ENCODE data around the gene CTF1. TPM values are rescaled to one million over a fixed set of nuclear protein-coding genes. Genes with fewer than 3 reads are reported as not detected.
"Not testable (repeated sequence)": the region's sequence is repeated elsewhere in the genome, so short reads cannot be mapped to it uniquely, and the experiment has no call there.

The CTF1 gene
- total RNA-seq, 2 experiments from 2014 or later: 0.22 to 0.43 TPM

DNA sequence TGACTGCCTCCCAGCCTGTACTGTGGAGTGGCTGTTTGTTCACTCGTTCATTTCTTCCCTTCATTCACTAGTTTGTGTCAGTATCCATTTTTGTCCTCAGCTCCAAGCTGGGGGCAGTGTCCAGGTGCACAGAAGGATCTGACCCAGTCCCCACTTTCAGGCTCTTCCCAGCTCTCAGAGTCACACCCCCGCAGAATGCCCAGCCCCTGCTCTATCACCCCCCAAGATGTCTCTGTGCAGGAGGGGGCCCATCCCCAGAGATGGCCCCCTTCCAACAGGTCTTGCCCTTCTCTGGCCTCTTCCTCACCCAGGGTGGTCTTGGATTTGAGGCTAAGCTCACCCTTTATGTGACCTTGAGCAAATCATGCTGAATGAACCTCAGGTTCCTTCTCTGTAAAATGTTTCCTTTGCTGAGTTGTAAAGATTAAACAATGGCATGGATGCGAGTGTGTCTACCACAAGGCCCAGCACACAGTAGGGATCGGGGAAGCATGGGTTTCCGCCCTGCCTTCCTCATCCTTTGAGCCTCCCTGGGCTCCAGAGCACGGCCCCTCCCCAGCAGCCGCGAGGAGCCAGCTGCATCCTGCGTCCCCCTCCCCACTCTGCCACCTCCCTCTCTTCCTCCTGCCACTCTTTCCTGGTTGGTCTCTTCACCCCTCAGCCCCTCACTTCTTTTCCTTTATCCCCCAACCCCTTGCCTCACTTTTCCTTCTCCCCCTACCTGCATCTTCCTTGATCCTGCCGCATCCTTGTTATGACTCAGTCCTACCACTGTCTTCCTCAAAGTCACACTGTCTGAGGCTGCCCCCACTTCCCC lies 29.8 kb downstream of the CTF1 start:
- intact Hi-C loops (cut with micrococcal nuclease): loop anchor here (10.0 kb wide), 1 partner anchor 551 kb away; the partner anchor contains the start of genes MYL11 and TBC1D10B
- ChIA-PET POLR2A (no interaction called here), CTCF (interaction anchor here (1.5 to 1.9 kb wide), 2 partner anchors 16 to 82 kb away, joined by 4 to 7 read pairs; no protein-coding TSS in a partner anchor)
- Mint-ChIP-seq H3K9me3 (no peaks in the 10 kb centered on the region), H3K27me3 (no peaks in the 10 kb centered on the region), H3K4me1 (ENCODE audit: low read depth) (peaks cover 10% of the 10 kb centered on the region), H3K27ac (no peak overlapping the region), H3K4me3 (no peak overlapping the region), H3K36me3 (peaks cover 4% of the 10 kb centered on the region)
- no peak for DNase-seq

DNA sequence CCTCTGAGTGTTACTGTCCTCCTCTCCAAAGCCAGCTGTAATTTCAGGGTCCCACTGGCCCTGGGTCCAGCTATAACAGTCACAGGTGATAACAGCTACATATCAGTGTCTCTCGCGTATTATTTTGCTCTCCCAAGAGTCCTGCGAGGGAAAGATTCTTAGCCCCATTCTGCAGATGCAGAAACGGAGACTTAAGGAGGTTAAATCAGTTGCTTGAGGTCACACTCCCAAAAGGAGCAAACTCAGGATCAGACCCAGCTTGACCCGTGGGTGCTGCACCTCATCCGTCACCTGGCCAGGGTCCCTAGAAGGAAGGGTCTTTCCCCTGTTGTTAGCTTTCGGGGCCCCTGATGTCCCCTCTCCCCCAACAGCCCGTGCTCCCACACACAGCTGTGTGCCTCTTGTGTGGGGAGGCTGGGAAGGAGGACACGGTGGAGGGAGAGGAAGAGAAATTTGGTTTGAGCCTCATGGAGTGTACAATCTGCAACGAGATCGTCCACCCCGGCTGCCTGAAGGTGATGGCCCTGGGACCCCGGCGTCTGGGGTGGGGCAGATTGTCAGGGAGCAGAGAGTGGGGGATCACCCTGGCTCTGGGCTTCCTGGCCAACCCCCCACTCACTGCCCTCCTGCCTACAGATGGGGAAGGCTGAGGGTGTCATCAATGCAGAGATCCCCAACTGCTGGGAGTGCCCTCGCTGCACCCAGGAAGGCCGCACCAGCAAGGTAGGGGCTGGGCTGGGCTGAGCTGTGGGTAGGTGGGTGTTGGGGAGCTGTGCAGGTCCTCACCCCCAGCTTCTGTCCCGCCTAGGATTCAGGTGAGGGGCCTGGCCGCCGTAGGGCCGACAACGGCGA lies 30.7 kb downstream of the CTF1 start:
- H3K27me3 Mint-ChIP-seq: no peaks in the 10 kb centered on the region
- peaks cover 5% of the 10 kb centered on the region for H3K36me3 Mint-ChIP-seq
- ChIA-PET POLR2A (no interaction called here), CTCF (interaction anchor here (0.7 to 1.9 kb wide), 4 partner anchors 13 to 83 kb away, joined by 3 to 7 read pairs (median 4); no protein-coding TSS in a partner anchor)
- no peak overlapping the region for H3K4me3 Mint-ChIP-seq
- H3K9me3 Mint-ChIP-seq: no peaks in the 10 kb centered on the region
- H3K4me1 Mint-ChIP-seq (ENCODE audit: low read depth): peaks cover 10% of the 10 kb centered on the region
- H3K27ac Mint-ChIP-seq: no peak overlapping the region
- DNase-seq: no peak
- intact Hi-C loops (cut with micrococcal nuclease): loop anchor here (10.0 kb wide), 1 partner anchor 552 kb away; the partner anchor contains the start of genes MYL11 and TBC1D10B

DNA sequence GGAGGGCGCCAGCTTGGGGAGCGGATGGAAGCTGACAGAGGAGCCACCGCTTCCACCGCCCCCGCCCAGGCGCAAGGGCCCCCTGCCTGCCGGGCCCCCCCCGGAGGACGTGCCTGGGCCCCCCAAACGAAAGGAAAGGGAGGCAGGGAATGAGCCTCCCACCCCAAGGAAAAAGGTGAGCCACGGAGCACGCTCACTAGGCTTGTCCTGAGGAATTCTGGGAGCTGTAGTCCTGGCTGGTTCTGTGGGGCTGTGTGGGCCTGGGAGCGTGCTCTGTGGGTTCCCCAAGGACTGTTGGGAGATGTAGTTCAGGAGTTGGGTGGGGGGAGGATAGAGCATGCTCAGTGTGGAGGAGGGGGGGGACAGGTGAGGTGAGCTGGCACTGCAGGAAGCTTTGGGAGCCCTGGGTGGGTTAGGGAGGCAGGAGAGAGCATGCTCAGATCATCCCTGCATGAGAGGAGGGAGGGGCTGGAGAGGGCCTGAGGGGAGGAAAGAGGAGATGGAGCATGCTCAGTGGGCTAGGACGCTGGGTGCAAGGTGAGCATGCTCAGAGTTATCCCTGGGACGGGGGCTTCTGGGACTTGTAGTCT lies 31.5 kb downstream of the CTF1 start:
- H3K27ac Mint-ChIP-seq: no peak overlapping the region
- no peaks in the 10 kb centered on the region for H3K9me3 Mint-ChIP-seq
- H3K4me3 Mint-ChIP-seq: no peak overlapping the region
- CTCF ChIA-PET: interaction anchor here (0.7 to 0.8 kb wide), 2 partner anchors 13 to 26 kb away, joined by 3 read pairs; no protein-coding TSS in a partner anchor
- no peaks in the 10 kb centered on the region for H3K27me3 Mint-ChIP-seq
- peaks cover 9% of the 10 kb centered on the region for H3K36me3 Mint-ChIP-seq
- peaks cover 10% of the 10 kb centered on the region for H3K4me1 Mint-ChIP-seq (ENCODE audit: low read depth)
- POLR2A ChIA-PET: no interaction called here
- DNase-seq: peak; percentile 46
- intact Hi-C loops (cut with micrococcal nuclease): loop anchor here (10.0 kb wide), 1 partner anchor 553 kb away; the partner anchor contains the start of genes MYL11 and TBC1D10B

DNA sequence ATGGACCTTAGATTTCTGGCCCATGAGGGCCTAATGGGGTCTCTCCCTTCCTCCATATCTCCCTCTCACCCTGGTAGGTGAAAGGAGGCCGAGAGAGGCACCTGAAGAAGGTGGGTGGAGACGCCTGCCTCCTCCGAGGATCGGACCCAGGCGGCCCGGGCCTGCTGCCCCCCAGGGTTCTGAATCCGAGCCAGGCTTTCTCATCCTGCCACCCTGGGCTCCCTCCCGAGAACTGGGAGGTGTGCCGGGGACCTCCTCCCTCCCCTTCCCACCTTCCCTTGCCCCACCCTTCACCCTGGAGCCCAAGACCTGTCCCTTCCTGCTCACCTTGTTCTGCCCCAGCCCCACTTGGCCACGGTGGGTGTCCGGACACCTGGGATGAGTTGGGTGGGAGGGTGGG lies 32.0 kb downstream of the CTF1 start:
- no peaks in the 10 kb centered on the region for H3K9me3 Mint-ChIP-seq
- DNase-seq: no peak
- intact Hi-C loops (cut with micrococcal nuclease): loop anchor here (10.0 kb wide), 1 partner anchor 554 kb away; the partner anchor contains the start of genes MYL11 and TBC1D10B
- ChIA-PET CTCF (interaction anchor here (1.0 kb wide), 1 partner anchor 25 kb away, joined by 3 read pairs; no protein-coding TSS in a partner anchor), POLR2A (no interaction called here)
- H3K4me1 Mint-ChIP-seq (ENCODE audit: low read depth): peaks cover 10% of the 10 kb centered on the region
- no peaks in the 10 kb centered on the region for H3K27me3 Mint-ChIP-seq
- no peak overlapping the region for H3K27ac Mint-ChIP-seq
- no peak overlapping the region for H3K4me3 Mint-ChIP-seq
- peaks cover 9% of the 10 kb centered on the region for H3K36me3 Mint-ChIP-seq

DNA sequence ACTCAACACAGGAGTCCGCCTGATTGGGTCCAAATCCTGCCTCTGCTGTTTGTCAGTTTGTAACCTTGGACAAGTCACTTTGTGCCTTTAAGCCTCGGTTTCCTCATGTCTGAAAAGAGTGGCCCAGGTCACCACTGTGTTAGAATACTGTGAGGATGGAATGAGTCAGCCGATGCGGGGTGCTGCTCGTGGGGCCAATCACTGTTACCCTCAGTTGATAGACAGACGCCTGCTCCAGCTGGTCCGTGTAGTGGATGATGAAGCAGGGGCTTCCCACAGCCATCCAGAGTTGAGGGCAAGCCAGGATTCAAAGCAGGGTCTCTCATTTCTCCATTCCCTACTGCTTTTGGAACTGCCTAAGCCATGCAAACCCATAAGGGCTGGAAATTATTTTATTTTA lies 32.8 kb downstream of the CTF1 start:
- Mint-ChIP-seq H3K27me3 (no peaks in the 10 kb centered on the region), H3K4me1 (ENCODE audit: low read depth) (peaks cover 10% of the 10 kb centered on the region)
- DNase-seq: no peak

DNA sequence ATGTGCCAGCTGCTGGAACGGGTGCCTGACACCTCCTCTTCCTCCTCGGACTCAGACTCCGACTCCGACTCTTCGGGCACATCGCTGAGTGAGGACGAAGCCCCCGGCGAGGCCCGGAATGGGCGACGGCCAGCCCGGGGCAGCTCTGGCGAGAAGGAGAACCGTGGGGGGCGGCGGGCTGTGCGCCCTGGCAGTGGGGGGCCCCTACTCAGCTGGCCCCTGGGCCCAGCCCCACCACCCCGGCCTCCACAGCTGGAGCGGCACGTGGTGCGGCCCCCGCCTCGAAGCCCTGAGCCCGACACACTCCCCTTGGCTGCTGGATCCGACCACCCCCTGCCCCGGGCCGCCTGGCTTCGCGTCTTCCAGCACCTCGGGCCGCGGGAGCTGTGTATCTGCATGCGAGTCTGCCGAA lies 33.8 kb downstream of the CTF1 start:
- Mint-ChIP-seq H3K4me1 (ENCODE audit: low read depth) (peaks cover 14% of the 10 kb centered on the region), H3K9me3 (no peaks in the 10 kb centered on the region), H3K27ac (no peak overlapping the region), H3K27me3 (no peaks in the 10 kb centered on the region), H3K4me3 (no peak overlapping the region), H3K36me3 (peaks cover 9% of the 10 kb centered on the region)
- intact Hi-C loops (cut with micrococcal nuclease): no loop called here
- POLR2A ChIA-PET: no interaction called here
- no peak for DNase-seq
- CTCF ChIA-PET: interaction anchor here (1.3 kb wide), 1 partner anchor 11 kb away, joined by 5 read pairs; no protein-coding TSS in a partner anchor

More for the DNA sequence above, 32.8 kb downstream of the CTF1 start:
- no peaks in the 10 kb centered on the region for H3K9me3 Mint-ChIP-seq
- intact Hi-C loops (cut with micrococcal nuclease): loop anchor here (10.0 kb wide), 1 partner anchor 554 kb away; the partner anchor contains the start of genes MYL11 and TBC1D10B
- ChIA-PET POLR2A (no interaction called here), CTCF (interaction anchor here (1.0 kb wide), 1 partner anchor 25 kb away, joined by 3 read pairs; no protein-coding TSS in a partner anchor)
- H3K36me3 Mint-ChIP-seq: peaks cover 9% of the 10 kb centered on the region
- H3K27ac Mint-ChIP-seq: no peak overlapping the region
- no peak overlapping the region for H3K4me3 Mint-ChIP-seq

DNA sequence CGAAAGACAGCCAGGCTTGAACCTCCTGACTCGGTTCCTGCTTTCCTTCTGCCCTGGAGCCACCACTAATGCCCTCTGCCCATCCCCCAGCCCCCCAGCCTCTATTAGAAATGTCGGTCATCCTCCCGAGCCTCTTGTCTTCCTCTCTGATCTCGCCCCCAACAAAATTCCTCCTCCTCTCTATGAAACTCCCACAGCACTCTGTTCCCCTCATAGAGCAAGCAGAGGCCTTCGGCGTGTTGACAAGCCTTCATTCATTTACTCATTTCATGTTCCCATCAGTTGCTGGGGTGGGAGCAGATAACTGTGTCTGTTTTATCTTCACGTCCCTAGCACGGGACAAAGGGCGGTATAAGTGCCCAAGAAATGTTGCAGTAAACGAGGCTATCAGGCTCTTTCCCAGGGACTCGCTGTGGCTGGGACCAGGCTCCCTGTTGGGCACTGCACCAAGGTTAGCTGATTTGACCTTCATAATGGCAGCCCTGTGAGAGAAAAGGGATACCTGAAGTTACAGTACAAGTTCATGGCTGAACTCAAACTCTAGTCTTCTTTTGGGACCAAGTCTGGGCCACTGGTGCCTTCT lies 34.7 kb downstream of the CTF1 start:
- DNase-seq: no peak
- Mint-ChIP-seq H3K27me3 (no peaks in the 10 kb centered on the region), H3K36me3 (peaks cover 7% of the 10 kb centered on the region), H3K4me3 (no peak overlapping the region), H3K4me1 (ENCODE audit: low read depth) (peaks cover 12% of the 10 kb centered on the region), H3K27ac (no peak overlapping the region), H3K9me3 (no peaks in the 10 kb centered on the region)
- CTCF ChIA-PET: interaction anchor here (1.7 kb wide), 1 partner anchor 11 kb away, joined by 6 read pairs; no protein-coding TSS in a partner anchor
- POLR2A ChIA-PET: no interaction called here
- intact Hi-C loops (cut with micrococcal nuclease): no loop called here

DNA sequence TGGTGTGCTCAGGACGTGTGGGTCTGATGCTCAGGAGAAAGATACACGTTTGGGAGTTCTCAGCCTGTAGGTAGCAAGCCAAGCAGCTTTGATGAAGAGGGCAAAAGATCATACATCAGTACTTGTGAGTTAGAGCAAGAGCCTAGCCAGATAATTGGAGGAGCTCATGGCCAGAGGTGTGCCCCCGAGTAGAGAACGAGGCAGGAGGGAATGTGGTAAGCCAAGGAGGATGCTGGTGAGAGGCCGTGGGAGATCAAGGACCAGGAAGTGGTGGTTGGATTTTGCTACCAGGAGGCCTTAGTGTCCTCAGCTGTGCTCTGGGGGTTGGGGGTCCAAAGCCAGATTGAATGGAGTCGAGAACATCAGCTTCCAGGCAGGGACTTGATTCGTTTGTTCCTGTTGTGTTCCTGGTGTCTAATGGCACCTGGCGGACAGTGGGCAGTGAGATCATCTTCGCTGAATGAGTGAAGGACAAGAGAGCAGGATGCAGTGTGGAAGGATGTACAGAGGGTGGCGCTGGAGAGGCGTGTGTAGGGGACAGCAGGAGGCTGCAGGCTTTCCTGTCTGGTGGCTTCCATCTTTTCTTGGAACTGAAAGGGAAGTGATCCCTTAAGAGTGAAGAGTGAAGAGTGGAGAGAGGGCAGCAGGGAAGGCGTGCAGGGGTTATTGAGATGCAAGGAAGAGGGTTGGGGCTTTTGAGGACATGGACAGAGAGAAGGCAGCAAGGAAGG lies 38.6 kb downstream of the CTF1 start:
- peaks cover 11% of the 10 kb centered on the region for H3K4me1 Mint-ChIP-seq (ENCODE audit: low read depth)
- ChIA-PET CTCF (interaction anchor here (0.6 to 3.9 kb wide), 5 partner anchors 7 to 210 kb away, joined by 3 to 19 read pairs (median 5); partner anchors contain the start of genes ZNF646 and ZNF668), POLR2A (interaction anchor here (0.8 to 1.5 kb wide), 2 partner anchors 13 to 180 kb away, joined by 3 read pairs; no protein-coding TSS in a partner anchor)
- H3K9me3 Mint-ChIP-seq: no peaks in the 10 kb centered on the region
- intact Hi-C loops (cut with micrococcal nuclease): no loop called here
- no peak overlapping the region for H3K4me3 Mint-ChIP-seq
- peak overlapping the region; percentile 35 for H3K27ac Mint-ChIP-seq
- H3K36me3 Mint-ChIP-seq: peaks cover 8% of the 10 kb centered on the region
- no peaks in the 10 kb centered on the region for H3K27me3 Mint-ChIP-seq
- peak; percentile 74 for DNase-seq

DNA sequence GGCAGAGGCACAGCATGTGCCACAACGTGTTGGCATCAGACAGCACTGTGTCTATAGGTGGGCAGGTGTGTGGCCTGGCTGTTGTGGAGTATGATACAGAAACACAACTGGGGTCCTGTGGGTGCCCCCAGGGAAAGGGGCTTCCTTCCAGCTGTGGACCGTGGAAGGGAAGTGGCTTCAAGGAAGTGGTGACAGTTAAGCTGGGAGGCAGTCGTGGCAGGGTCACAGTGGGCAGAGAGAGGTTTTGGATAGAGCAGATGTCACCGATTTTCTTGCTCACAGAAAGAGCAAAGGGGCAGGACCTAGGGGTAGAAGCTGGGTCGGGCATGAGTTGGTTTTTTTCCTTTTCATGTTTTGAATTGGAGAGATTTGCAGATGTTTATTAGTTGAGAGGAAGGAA lies 41.3 kb downstream of the CTF1 start:
- intact Hi-C loops (cut with micrococcal nuclease): no loop called here
- DNase-seq: no peak
- Mint-ChIP-seq H3K27ac (no peak overlapping the region), H3K36me3 (peaks cover 2% of the 10 kb centered on the region), H3K4me1 (ENCODE audit: low read depth) (peaks cover 24% of the 10 kb centered on the region), H3K9me3 (no peaks in the 10 kb centered on the region), H3K27me3 (no peaks in the 10 kb centered on the region), H3K4me3 (no peak overlapping the region)
- CTCF ChIA-PET: interaction anchor here (1.4 kb wide), 1 partner anchor 16 kb away, joined by 3 read pairs; no protein-coding TSS in a partner anchor
- POLR2A ChIA-PET: no interaction called here

DNA sequence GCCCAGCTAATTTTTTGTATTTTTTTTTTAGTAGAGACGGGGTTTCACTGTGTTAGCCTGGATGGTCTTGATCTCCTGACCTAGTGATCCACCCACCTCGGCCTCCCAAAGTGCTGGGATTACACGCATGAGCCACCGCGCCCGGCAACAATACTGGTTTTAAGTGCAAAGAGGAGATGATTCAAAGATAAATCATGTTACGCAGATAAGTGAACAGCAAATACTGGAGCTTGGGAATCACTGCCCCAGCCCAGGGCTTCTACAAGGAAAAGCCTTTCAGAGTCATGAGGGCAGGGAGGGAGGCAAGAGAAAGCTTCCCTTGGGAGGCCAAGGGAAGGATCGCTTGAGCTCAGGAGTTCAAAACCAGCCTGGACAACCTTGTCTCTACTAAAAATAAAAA lies 43.2 kb downstream of the CTF1 start:
- intact Hi-C loops (cut with micrococcal nuclease); H3K27me3 Mint-ChIP-seq; H3K27ac Mint-ChIP-seq; H3K9me3 Mint-ChIP-seq; DNase-seq; H3K4me3 Mint-ChIP-seq: not testable (repeated sequence)
- CTCF ChIA-PET: interaction anchor here (0.8 to 5.1 kb wide), 3 partner anchors 10 to 94 kb away, joined by 4 to 71 read pairs (median 66); no protein-coding TSS in a partner anchor
- POLR2A ChIA-PET: interaction anchor here (0.6 kb wide), 1 partner anchor 94 kb away, joined by 3 read pairs; no protein-coding TSS in a partner anchor
- Mint-ChIP-seq H3K4me1 (ENCODE audit: low read depth) (peaks cover 25% of the 10 kb centered on the region), H3K36me3 (peaks cover 13% of the 10 kb centered on the region)

All from activated CD4-positive, alpha-beta memory T cell treated with anti-CD3 and anti-CD28 coated beads for 36 hours (primary cell).